Measurements from ENCODE around the gene URB1. TPM values are rescaled to one million over a fixed set of nuclear protein-coding genes. Genes with fewer than 3 reads are reported as not detected.
"Not testable (repeated sequence)": the region's sequence is repeated elsewhere in the genome, so short reads cannot be mapped to it uniquely, and the experiment has no call there.

Gene URB1
- total RNA-seq, 1 donor from 2014 or later: 15.5 TPM

- DNase-seq: no peak
- Mint-ChIP-seq H3K9me3 (ENCODE audit: unreplicated experiment) (peaks cover 3% of the 10 kb centered on the region), H3K4me3 (ENCODE audit: unreplicated experiment) (no peak overlapping the region), H3K36me3 (ENCODE audit: unreplicated experiment) (peaks cover under 1% of the 10 kb centered on the region), H3K4me1 (ENCODE audit: low read depth, unreplicated experiment) (peaks cover 17% of the 10 kb centered on the region), H3K27me3 (ENCODE audit: unreplicated experiment) (no peaks in the 10 kb centered on the region), H3K27ac (ENCODE audit: unreplicated experiment) (no peak overlapping the region)
- TF ChIP-seq CTCF (IDR thresholded peaks at IDR 0.05; ENCODE audit: partially characterized antibody, unreplicated experiment): no peak
These were observed 78.0 kb downstream of the URB1 start for GRCh38 chr21:32314806-32315205.

GRCh38 chr21:32312976-32313375 lies 79.8 kb downstream of the URB1 start:
- TF ChIP-seq CTCF (IDR thresholded peaks at IDR 0.05; ENCODE audit: partially characterized antibody, unreplicated experiment): no peak
- Mint-ChIP-seq H3K27me3 (ENCODE audit: unreplicated experiment) (no peaks in the 10 kb centered on the region), H3K9me3 (ENCODE audit: unreplicated experiment) (peaks cover 1% of the 10 kb centered on the region), H3K36me3 (ENCODE audit: unreplicated experiment) (no peaks in the 10 kb centered on the region), H3K4me3 (ENCODE audit: unreplicated experiment) (no peak overlapping the region), H3K4me1 (ENCODE audit: low read depth, unreplicated experiment) (peaks cover 15% of the 10 kb centered on the region), H3K27ac (ENCODE audit: unreplicated experiment) (no peak overlapping the region)
- no peak for DNase-seq

GRCh38 chr21:32312326-32312725 lies 80.5 kb downstream of the URB1 start:
- Mint-ChIP-seq H3K4me1 (ENCODE audit: low read depth, unreplicated experiment) (peaks cover 15% of the 10 kb centered on the region), H3K27me3 (ENCODE audit: unreplicated experiment) (no peaks in the 10 kb centered on the region), H3K9me3 (ENCODE audit: unreplicated experiment) (peaks cover 1% of the 10 kb centered on the region), H3K4me3 (ENCODE audit: unreplicated experiment) (no peak overlapping the region), H3K36me3 (ENCODE audit: unreplicated experiment) (no peaks in the 10 kb centered on the region), H3K27ac (ENCODE audit: unreplicated experiment) (no peak overlapping the region)
- no peak for DNase-seq
- TF ChIP-seq CTCF (IDR thresholded peaks at IDR 0.05; ENCODE audit: partially characterized antibody, unreplicated experiment): no peak

- Mint-ChIP-seq H3K9me3 (ENCODE audit: unreplicated experiment) (peaks cover 4% of the 10 kb centered on the region), H3K27me3 (ENCODE audit: unreplicated experiment) (no peaks in the 10 kb centered on the region), H3K4me1 (ENCODE audit: low read depth, unreplicated experiment) (peaks cover 15% of the 10 kb centered on the region), H3K4me3 (ENCODE audit: unreplicated experiment) (no peak overlapping the region), H3K27ac (ENCODE audit: unreplicated experiment) (no peak overlapping the region), H3K36me3 (ENCODE audit: unreplicated experiment) (no peaks in the 10 kb centered on the region)
- TF ChIP-seq CTCF (IDR thresholded peaks at IDR 0.05; ENCODE audit: partially characterized antibody, unreplicated experiment): no peak
- DNase-seq: no peak
These were observed 81.2 kb downstream of the URB1 start for GRCh38 chr21:32311621-32312020.

- not testable (repeated sequence) for H3K27ac Mint-ChIP-seq (ENCODE audit: unreplicated experiment); H3K27me3 Mint-ChIP-seq (ENCODE audit: unreplicated experiment); H3K4me3 Mint-ChIP-seq (ENCODE audit: unreplicated experiment)
These were observed 81.8 kb downstream of the URB1 start for GRCh38 chr21:32310976-32311375.

More at GRCh38 chr21:32310976-32311375, 81.8 kb downstream of the URB1 start:
- DNase-seq; H3K9me3 Mint-ChIP-seq (ENCODE audit: unreplicated experiment); H3K36me3 Mint-ChIP-seq (ENCODE audit: unreplicated experiment): not testable (repeated sequence)
- peaks cover 20% of the 10 kb centered on the region for H3K4me1 Mint-ChIP-seq (ENCODE audit: low read depth, unreplicated experiment)

Measured in glutamatergic neuron (in vitro differentiated cells).